Peyer's patch (tissue), 4 donors: ENCODE results near the gene A2M. TPM values are rescaled to one million over a fixed set of nuclear protein-coding genes. Genes with fewer than 3 reads are reported as not detected.
A peak's percentile ranks its signal among the peaks of the same experiment; 100 is the strongest.

Experiments used
- DNase-seq, 3 donors: peaks; one replicate each; pipeline ENCODE4 v3.0.0-alpha.2; 2017 to 2019
- H3K27ac ChIP-seq, 4 donors: fragments of 200-600 bp; sonication (generic); one replicate each; pipeline ENCODE4 v1.5.1; 2016 to 2019
- H3K27me3 ChIP-seq, 2 donors: fragments of 200-600 bp; sonication (generic); one replicate each; pipeline ENCODE4 v1.5.1; 2019
- H3K36me3 ChIP-seq, 3 donors: fragments of 200-600 bp; sonication (generic); one replicate each; pipeline ENCODE4 v1.5.1; 2016 to 2019
- H3K4me1 ChIP-seq, 4 donors: fragments of 200-600 bp; sonication (generic); one replicate each; pipeline ENCODE4 v1.5.1; 2016 to 2019
- H3K4me3 ChIP-seq, 4 donors: fragments of 200-600 bp; sonication (generic); 1 replicate in 3 of 4; 2 replicates in 1 of 4; pipeline ENCODE4 v1.5.1; 2016 to 2019; ENCODE audit warnings: mild to moderate bottlenecking in 1 of 4
- H3K9me3 ChIP-seq, 4 donors: fragments of 200-600 bp; sonication (generic); one replicate each; pipeline ENCODE4 v1.5.1; 2016 to 2019; ENCODE audit warnings: mild to moderate bottlenecking in 1 of 4
- POLR2A ChIP-seq, 2 donors: fragments of 450-650 bp; IDR thresholded peaks; one replicate each; pipeline ENCODE4 v1.5.1; 2017; ENCODE audit warnings: antibody characterized with exemption in 2 of 2, mild to moderate bottlenecking in 2 of 2, moderate library complexity in 2 of 2
- total RNA-seq, 4 donors: library from RNA; depleted of rRNA; stranded (reverse); fragments of >200 nt; gene quantifications; one replicate each; pipeline ENCODE4 v1.1.0, GENCODE V29; 2016
- TF ChIP-seq, protein P1 (sequence below), 6 experiments: fragments of 450-650 bp in 4 of 6; fragments of 200-600 bp in 2 of 6; sonication (generic) in 1 of 6; IDR thresholded peaks; one replicate each; pipeline ENCODE4 v1.5.1; 2017 to 2019; ENCODE audit warnings: antibody characterized with exemption in 6 of 6, mild to moderate bottlenecking in 3 of 6, moderate library complexity in 1 of 6

A2M gene
- total RNA-seq, 4 donors from 2014 or later, result 39.8 to 201 (median 88.8) TPM

DNA sequence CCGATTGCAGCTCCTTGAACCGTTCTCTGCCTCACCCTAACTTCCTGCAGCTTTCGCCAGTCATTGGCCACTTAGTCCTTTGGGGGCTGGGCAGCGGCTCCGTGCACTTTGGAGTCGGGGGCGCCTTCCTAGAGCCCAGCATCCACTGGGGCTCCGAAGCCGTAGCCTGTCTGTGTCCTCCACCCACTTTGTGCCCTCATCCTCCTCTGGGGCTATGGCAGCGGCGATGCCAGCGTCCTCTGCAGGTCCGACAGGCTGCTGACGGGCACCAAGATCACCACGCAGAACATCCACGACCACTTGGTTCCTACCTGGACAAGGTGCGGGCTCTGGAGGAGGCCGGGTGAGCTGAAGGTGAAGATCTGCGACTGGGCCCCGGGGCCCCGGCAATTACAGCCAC is 11.8 kb upstream of the A2M start:
- Histone ChIP-seq H3K36me3 (no peaks in the 10 kb centered on the region), H3K27ac (no peak overlapping the region), H3K4me1 (peaks cover 0 to 6% (median 0%) of the 10 kb centered on the region in 4 donors), H3K27me3 (no peaks in the 10 kb centered on the region), H3K4me3 (peak overlapping the region in 1 of 4 donors; percentile 3), H3K9me3 (no peaks in the 10 kb centered on the region)
- TF ChIP-seq POLR2A (IDR thresholded peaks at IDR 0.05), result no peak
- TF ChIP-seq, protein P1, sequence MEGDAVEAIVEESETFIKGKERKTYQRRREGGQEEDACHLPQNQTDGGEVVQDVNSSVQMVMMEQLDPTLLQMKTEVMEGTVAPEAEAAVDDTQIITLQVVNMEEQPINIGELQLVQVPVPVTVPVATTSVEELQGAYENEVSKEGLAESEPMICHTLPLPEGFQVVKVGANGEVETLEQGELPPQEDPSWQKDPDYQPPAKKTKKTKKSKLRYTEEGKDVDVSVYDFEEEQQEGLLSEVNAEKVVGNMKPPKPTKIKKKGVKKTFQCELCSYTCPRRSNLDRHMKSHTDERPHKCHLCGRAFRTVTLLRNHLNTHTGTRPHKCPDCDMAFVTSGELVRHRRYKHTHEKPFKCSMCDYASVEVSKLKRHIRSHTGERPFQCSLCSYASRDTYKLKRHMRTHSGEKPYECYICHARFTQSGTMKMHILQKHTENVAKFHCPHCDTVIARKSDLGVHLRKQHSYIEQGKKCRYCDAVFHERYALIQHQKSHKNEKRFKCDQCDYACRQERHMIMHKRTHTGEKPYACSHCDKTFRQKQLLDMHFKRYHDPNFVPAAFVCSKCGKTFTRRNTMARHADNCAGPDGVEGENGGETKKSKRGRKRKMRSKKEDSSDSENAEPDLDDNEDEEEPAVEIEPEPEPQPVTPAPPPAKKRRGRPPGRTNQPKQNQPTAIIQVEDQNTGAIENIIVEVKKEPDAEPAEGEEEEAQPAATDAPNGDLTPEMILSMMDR (IDR thresholded peaks at IDR 0.05), result no peak
- DNase-seq, result no peak

DNA sequence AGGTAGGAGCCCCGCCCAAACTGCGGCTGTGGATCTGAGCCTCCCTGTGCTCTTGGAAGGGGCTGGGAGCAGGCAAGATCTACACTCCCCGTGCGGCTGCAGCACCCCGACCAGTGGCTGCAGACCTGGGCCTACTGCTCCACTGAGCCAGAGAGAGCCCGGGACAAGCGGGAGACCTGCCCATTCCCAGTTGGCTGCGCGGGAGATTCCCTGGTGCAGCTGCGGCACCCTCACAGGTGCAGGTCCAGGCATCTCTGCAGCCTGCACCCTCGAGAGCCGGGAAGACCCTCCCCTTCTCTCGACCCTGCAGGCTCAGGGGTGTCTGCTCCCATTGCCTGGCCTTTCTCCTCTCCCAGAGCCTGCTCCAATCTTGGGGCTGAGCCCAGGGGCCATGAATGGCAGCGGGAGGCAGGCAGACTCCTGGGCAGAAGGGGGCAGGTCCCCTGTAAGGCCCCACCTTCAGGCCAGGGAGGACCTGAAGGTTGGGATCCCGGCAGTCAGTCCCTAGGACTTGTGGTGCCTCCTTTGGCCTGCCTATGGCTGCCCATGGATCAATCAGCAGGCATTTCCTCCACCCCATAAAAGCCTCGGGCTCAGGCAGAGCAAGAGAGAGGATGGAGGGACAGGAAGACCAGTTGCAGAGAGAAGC is 8.8 kb upstream of the A2M start:
- DNase-seq, result no peak
- no peaks in the 10 kb centered on the region for H3K27me3 ChIP-seq
- H3K4me3 ChIP-seq, result no peak overlapping the region
- TF ChIP-seq, protein P1 (IDR thresholded peaks at IDR 0.05), result no peak
- no peak for TF ChIP-seq POLR2A (IDR thresholded peaks at IDR 0.05)
- peak overlapping the region in 3 of 4 donors; percentile 38 to 62 (median 58) for H3K27ac ChIP-seq
- no peaks in the 10 kb centered on the region for H3K36me3 ChIP-seq
- H3K4me1 ChIP-seq, result peaks cover 0 to 6% (median 0%) of the 10 kb centered on the region in 4 donors
- H3K9me3 ChIP-seq, result no peaks in the 10 kb centered on the region

DNA sequence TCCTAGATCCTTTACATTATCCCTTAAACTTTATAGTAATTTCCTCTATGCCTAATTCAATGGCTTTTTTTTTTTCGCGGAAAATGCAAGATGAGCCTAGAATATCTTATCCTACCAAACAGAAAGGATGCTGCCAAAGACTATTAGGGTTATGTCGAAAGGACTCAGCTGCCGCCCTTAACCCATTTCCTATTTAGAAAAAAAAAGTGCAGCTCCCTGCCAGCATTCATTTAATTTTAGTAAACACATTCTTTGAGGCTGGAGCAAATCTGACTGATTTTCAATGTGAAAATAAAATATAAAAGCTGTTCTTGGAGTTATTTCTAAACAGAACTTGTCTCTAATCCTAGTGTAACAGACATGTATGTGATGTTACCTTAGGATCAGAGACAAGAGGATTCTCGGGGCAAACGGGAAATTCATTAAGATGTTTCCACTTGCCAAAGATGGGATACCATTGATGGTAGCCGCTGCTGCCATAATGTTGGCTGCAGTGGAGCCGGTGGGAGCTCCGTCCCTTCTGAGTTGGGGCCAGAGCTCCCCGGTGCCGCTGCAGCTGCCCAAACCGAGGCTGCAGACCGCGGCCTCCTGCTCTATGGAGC is 8.2 kb upstream of the A2M start:
- H3K9me3 ChIP-seq, result no peaks in the 10 kb centered on the region
- no peaks in the 10 kb centered on the region for H3K27me3 ChIP-seq
- H3K4me3 ChIP-seq, result peak overlapping the region in 1 of 4 donors; percentile 22
- no peak for TF ChIP-seq POLR2A (IDR thresholded peaks at IDR 0.05)
- TF ChIP-seq, protein P1 (IDR thresholded peaks at IDR 0.05), result no peak
- H3K27ac ChIP-seq, result peak overlapping the region in 3 of 4 donors; percentile 38 to 62 (median 58)
- H3K4me1 ChIP-seq, result peaks cover 0 to 6% (median 0%) of the 10 kb centered on the region in 4 donors
- DNase-seq, result no peak
- H3K36me3 ChIP-seq, result no peaks in the 10 kb centered on the region

DNA sequence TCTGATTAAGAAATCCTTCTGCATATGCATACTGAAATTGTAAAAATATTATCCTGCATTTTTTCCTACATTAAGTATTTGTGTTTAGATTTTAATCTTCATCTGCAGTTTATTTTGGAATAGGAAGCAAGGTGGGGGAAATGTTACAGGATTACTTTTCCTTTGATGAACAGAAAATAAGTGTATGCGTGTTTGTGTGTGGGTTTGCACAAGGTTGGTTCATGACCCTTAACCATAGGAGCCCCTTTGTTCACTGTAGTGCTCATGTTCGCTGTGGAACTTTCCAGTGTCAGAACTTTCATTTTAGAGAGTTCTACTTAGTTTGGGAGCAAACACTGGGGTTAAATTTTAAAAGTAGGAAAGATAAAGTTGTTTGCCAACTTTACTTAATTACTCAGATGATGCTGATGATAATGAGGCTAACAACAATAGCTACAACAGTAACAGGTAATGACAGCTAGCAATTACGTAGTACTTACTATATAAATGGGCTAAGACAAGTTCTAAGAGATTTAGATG is 6.4 kb upstream of the A2M start:
- no peaks in the 10 kb centered on the region for H3K9me3 ChIP-seq
- H3K27me3 ChIP-seq, result no peaks in the 10 kb centered on the region
- H3K4me3 ChIP-seq, result no peak overlapping the region
- H3K27ac ChIP-seq, result no peak overlapping the region
- no peak for DNase-seq
- H3K4me1 ChIP-seq, result peaks cover 0 to 6% (median 0%) of the 10 kb centered on the region in 4 donors
- H3K36me3 ChIP-seq, result no peaks in the 10 kb centered on the region
- TF ChIP-seq, protein P1 (IDR thresholded peaks at IDR 0.05), result no peak
- no peak for TF ChIP-seq POLR2A (IDR thresholded peaks at IDR 0.05)

DNA sequence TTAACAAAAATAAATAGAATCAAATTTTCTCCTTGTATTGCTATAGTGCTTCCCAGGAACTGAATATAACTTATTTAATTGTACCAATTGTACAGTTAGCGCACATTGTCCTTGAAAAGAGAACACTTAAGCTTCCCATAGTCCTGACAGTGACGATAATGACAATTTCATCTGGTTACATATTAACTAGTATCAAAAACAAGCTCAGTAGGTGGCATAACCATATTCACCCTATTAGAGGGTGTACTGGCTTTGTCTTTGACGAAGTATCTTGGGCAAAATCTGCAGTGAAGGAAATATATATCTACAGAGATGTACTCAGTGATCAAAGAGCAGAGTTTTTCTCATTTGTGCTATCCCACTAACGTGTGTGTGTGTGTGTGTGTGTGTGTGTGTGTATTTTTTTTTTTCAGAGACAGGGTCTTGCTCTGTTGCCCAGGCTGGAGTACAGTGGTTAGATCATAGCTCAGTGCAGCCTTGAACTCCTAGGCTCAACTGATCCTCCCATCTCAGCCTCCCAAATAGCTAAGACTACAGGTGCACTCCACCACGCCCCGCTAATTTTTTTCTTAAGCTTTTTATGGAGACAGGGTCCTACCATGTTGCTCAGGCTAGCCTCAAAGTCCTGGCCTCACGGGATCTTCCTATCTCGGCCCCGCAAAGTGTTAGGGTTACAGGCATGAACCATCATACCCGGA is 4.9 kb upstream of the A2M start:
- no peak for DNase-seq
- H3K27me3 ChIP-seq, result no peaks in the 10 kb centered on the region
- no peaks in the 10 kb centered on the region for H3K36me3 ChIP-seq
- H3K27ac ChIP-seq, result no peak overlapping the region
- peaks cover 0 to 6% (median 0%) of the 10 kb centered on the region in 4 donors for H3K4me1 ChIP-seq
- no peaks in the 10 kb centered on the region for H3K9me3 ChIP-seq
- no peak for TF ChIP-seq POLR2A (IDR thresholded peaks at IDR 0.05)
- TF ChIP-seq, protein P1 (IDR thresholded peaks at IDR 0.05), result no peak
- H3K4me3 ChIP-seq, result no peak overlapping the region
